PC-3 (cell line): ENCODE results near the gene DOCK1.

Source experiments
- CTCF ChIP-seq: fragments of 300-600 bp; sonication (generic); conservative IDR thresholded peaks from 2 replicates; pipeline ENCODE4 v1.5.1; 2017; ENCODE audit warnings: antibody characterized with exemption, low read depth, mild to moderate bottlenecking, low read length
- EZH2phosphoT487 ChIP-seq: fragments of 300-600 bp; sonication (generic); IDR thresholded peaks from 2 replicates; pipeline ENCODE4 v1.6.1; 2018; ENCODE audit warnings: mild to moderate bottlenecking, antibody characterized with exemption, low read length, borderline replicate concordance

- TF ChIP-seq CTCF (no peak), EZH2phosphoT487 (no peak)
Measured at GRCh38 chr10:127378628-127379027, 473.4 kb downstream of the DOCK1 start.
